GM13976 (cell line): ENCODE measurements around the gene BPIFA2.

Experiments
- DNase-seq: peaks from one replicate; pipeline ENCODE4 v3.0.0; 2012; ENCODE audit warnings: low spot score
- in situ Hi-C: fragments of 300-500 bp; cut with MboI; formaldehyde crosslinking; loops from one replicate; pipeline ENCODE4 v1.12.0; 2022; ENCODE audit warnings: low sequenced_read_pairs, mixed read lengths, inconsistent platforms; ENCODE audit not compliant: unreplicated experiment
- TF ChIP-seq, protein P1 (sequence below): IDR thresholded peaks from 2 replicates; pipeline ENCODE4 v1.5.1; 2012; ENCODE audit warnings: borderline replicate concordance, mild to moderate bottlenecking; ENCODE audit not compliant: insufficient read depth; ENCODE audit errors: extremely low read depth, missing control alignments, control extremely low read depth

The BPIFA2 gene

DNA sequence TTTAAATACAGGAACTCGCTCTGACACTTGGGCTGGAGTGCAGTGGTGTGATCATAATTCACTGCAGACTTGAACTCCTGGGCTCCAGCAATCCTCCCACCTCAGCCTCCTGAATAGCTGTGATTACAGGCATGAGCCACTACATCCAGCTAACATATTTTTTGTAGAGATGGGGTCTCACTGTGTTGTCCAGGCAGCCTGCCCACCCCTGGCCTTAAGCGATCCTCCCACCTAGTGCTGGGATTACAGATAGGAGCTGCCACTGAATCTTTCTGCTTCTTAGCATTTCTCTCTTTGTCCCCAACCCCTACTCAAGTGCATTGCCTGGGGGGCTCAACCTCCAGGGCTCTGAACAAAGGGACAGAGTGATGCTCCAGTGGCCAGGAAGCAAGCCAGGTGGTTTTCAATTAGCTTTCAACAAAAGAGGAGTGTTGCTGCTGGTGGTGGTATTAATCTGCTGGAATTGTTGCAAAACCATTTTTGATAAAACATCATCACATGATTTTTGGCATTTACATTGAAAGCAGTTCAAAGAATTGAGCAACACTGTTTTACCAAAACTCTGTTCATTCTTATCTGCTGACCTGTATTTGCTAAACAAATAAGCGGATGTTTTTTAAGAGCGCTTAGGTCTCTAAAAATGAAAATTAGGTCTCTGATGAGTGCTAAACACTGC is 40.4 kb upstream of the BPIFA2 start:
- DNase-seq, result no peak
- in situ Hi-C loops, result no loop called here
- TF ChIP-seq, protein P1, sequence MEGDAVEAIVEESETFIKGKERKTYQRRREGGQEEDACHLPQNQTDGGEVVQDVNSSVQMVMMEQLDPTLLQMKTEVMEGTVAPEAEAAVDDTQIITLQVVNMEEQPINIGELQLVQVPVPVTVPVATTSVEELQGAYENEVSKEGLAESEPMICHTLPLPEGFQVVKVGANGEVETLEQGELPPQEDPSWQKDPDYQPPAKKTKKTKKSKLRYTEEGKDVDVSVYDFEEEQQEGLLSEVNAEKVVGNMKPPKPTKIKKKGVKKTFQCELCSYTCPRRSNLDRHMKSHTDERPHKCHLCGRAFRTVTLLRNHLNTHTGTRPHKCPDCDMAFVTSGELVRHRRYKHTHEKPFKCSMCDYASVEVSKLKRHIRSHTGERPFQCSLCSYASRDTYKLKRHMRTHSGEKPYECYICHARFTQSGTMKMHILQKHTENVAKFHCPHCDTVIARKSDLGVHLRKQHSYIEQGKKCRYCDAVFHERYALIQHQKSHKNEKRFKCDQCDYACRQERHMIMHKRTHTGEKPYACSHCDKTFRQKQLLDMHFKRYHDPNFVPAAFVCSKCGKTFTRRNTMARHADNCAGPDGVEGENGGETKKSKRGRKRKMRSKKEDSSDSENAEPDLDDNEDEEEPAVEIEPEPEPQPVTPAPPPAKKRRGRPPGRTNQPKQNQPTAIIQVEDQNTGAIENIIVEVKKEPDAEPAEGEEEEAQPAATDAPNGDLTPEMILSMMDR, result no peak

DNA sequence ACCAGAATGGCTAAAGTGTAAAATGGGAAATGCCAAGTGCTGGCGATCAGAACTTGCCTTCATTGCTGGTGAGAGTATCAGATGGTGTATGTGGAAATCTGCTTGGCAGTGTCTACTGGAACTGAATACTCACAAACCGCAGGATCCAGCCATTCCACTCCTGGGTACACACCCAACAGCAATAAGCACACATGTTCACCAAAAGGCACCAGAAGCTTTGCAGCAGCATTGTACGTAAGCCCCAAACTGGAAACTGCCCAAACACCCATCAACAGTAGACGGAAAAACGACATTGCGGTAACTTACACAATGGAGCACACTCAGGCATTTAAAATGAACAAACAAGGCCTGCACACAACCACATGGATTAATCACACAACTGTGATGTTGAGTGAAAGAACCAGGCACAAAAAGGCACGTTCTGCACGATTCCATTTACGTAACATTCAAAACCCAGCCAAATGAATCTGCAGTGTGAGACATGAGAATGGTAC is 37.3 kb upstream of the BPIFA2 start:
- TF ChIP-seq, protein P1, result no peak
- in situ Hi-C loops, result no loop called here
- DNase-seq, result no peak

DNA sequence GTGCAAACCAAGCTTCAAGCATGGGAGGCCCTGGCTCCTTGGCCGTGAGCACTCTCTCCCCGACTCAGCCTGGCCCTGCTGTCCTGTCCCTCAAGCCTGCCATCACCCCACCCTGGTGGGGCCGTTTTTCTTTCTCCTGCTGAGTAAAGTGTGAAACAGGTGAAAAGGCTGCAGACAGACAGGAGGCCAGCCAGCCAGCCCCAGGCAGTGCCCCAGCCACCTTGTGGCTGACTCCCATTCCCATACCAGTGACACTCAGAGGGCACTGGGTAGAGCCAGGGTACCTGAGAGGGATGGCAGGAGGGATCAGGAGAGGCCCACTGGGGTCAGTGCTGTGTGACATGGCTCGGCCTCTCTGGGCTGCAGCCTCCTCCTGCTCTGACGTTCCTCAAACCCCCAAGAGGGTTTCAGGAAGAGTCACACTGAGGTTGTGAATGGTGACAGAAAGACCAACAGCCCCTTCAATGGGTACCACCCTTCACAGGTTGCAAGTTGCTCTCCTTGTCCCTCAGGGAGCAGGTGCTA is 35.9 kb upstream of the BPIFA2 start:
- TF ChIP-seq, protein P1, result no peak
- no peak for DNase-seq
- in situ Hi-C loops, result no loop called here

DNA sequence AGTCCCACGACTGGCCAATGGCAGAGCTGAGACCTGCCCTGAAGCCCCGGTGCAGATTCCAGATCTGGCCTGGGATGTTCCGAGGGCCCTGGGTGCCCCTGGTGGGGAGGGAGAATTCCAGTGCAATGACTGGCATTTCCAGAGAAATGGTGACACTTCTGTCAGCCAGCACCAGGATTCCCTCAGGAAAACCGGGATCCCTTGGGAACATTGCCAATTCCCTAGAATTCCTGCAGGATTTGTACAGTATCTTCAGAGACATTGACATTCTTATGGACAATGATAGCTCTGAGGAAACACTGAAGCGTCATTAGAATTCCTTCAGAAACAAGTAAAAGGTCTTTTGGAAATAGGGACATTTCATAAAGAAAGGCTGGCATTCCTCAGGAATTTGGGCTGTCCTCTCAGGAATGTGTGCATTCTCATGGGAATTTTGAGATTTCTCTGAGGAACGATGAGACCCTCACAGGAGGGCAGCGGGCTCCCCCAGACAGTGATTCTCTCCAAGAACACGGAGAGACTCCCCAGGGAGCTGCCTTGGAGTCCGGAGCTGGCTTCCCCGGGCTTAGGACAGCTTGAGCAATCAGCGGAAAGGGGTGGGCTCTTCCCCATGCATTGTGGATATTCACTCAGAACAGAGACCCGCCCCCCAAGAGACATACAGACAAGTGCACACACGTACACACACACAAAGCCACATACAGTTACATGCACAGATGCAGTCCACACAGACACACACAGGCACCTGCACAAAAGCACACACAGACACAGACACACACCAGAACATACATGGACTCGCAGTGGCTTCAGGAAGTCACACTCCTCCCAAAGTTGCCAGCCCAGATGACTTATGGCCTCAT is 35.2 kb upstream of the BPIFA2 start:
- DNase-seq, result no peak
- in situ Hi-C loops, result no loop called here

DNA sequence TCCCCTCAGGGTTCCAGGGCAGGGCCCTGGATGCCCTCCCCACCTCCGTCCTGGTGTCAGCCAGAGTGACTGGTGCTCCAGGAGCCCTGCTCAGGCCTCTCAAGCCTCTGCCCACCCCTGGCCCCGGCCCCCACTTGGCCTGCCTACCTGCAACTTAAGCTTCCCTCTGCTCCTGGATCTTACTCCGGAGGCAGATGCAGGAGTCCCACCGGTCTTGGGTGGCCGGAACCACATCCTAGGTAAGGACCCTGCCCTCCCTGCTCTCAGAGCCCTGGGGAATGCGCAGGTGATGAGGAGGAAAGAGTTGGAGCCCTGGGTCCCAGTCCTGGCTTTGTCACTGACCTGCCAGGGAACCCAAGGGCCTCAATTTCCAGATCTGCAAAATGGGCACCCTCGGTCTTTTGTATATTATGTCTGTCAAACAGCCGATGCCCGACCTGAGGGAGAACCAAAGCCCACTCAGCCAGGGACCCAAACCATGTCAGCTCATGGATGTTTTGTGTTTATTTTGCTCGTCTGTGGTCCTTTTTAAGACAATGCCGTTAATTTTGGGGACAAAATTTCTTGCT is 34.5 kb upstream of the BPIFA2 start:
- in situ Hi-C loops, result no loop called here
- no peak for DNase-seq

More for the DNA sequence above, 35.2 kb upstream of the BPIFA2 start:
- TF ChIP-seq, protein P1, result no peak

DNA sequence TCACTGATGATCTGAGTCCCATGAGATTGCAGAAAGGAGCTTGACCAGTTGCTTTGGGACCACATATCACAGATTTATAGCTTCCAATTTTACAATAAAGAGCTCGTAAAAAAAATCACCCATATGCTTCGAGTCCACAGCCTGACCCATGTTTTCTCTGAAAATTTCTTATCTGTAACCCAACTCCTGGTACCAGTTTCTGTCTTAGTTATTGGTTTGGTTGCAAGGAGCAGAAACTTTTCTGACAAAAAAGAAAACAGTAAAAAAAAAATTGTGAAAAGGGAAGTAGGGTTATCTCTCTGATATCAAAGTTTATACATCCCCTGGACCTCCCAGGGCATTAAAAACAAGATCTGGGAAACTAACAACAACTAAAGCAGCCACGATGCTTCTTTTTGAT is 30.8 kb upstream of the BPIFA2 start:
- in situ Hi-C loops, result no loop called here
- TF ChIP-seq, protein P1, result no peak
- DNase-seq, result no peak

More for the DNA sequence above, 34.5 kb upstream of the BPIFA2 start:
- TF ChIP-seq, protein P1, result no peak
